GM21447 (cell line): Measurements from ENCODE around the gene EIF3D.
A peak's percentile ranks its signal among the peaks of the same experiment; 100 is the strongest.

Experiments
- ATAC-seq: cut with Tn5 transposase; IDR thresholded peaks from one replicate; pipeline ENCODE4 v1.9.1; 2021; ENCODE audit not compliant: unreplicated experiment

EIF3D gene, protein sequence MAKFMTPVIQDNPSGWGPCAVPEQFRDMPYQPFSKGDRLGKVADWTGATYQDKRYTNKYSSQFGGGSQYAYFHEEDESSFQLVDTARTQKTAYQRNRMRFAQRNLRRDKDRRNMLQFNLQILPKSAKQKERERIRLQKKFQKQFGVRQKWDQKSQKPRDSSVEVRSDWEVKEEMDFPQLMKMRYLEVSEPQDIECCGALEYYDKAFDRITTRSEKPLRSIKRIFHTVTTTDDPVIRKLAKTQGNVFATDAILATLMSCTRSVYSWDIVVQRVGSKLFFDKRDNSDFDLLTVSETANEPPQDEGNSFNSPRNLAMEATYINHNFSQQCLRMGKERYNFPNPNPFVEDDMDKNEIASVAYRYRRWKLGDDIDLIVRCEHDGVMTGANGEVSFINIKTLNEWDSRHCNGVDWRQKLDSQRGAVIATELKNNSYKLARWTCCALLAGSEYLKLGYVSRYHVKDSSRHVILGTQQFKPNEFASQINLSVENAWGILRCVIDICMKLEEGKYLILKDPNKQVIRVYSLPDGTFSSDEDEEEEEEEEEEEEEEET

DNA sequence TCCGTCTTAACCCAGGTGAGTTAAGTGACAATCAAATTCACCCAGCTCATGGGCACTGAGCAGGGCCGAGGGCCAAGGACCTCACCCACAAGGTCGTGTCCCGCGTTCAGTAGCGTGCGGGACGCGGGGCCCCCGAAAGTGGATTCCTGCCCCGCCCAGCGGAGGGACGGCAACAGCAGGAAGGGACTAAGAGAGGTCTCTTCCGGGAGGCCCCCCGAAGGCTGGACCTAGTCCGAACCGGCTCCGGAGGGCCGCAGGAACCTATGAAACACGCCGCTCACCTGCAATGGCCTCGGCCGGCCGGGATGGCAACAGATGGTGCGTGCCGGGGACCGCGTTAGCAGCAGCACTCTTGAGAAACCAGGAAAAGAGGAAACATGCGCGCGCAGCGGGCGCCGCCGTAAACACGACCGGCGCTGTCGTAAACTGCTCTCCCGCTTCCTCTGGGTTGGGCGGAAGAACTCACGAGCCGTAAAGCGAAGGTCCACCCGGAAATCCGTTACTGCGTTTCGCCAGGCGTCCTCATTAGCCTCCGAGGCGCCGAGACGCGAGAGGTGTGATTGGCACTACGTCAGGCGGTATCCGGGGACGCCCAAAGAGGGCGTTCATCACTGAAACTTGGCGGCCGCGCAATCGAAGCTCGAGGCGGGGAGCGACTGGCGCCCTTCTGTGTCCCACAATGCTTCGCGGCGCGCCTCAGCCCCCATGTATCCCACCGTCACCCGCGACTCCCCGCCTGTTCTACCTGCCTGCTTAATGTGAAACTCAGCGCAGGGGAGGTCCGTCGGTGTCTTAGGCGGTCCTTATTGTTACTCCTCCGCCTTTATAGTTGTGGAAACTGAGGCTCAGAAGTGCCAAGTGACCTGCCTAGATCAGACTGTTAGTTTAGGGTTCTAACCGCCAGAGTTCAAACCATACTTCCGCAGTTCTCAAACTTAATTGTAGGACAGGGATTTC is at the start of gene EIF3D:
TSS of gene EIF3D (minus strand) at position 372 of the 957 bp plus-strand sequence. CDS start 3,045 bp downstream, outside the sequence.
- peak; percentile 88 for ATAC-seq

DNA sequence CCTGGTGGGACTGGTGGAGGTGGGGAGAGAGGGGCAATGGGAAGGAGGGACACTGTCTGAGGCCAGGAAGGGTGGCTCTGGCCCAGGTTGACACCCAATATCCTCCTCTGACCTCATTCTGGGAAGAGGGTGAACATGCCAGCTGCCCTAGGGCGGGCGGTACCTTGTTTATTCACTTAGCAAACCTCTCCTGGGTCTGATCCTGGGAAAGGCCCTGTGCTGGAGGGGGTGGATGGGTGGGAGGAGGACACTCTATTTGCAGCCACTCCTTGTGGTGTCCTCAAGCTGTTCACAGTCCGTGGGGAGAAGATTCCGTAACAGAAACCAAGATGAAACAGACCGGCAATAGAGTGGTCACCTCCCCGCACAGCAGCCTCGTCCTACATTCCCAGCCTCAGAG is 49.7 kb upstream of the EIF3D start:
- ATAC-seq: no peak

DNA sequence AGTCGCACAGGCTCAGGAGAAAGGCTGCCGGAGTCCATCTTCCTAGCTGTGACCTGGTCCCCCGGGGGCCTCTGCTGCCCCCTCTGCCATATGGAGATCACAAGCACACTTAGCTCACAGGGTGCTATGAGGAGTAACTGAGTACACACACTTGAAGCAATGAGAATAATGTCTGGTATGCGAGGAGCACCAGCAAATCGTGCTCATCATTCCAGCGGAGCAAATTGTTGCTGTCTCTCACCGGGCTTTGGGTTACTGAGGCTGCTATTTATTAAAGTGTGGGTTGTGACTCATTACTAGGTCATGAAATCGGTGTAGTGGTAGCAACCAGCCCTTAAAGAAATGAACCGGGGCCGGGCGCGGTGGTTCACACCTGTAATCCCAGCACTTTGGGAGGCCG is 48.1 kb upstream of the EIF3D start:
- ATAC-seq: no peak

DNA sequence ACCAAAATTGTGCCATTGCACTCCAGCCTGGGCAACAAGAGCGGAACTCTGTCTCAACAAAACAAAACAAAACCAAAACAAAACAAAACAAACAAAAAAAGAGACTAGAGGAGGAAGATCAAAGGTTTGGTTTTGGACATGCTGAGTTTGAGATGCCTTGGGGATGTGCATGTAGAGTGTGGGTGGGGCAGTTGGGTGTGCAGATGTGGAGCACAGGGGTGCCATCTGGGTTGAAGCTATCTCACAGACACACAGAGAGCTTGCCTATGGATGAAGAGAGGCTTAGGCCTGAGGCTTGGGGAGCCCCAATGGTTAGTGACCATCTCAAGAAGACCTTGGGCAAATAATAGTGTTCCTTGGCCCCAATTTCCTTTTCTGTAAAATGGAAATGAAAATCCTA is 45.8 kb upstream of the EIF3D start:
- ATAC-seq: no peak

DNA sequence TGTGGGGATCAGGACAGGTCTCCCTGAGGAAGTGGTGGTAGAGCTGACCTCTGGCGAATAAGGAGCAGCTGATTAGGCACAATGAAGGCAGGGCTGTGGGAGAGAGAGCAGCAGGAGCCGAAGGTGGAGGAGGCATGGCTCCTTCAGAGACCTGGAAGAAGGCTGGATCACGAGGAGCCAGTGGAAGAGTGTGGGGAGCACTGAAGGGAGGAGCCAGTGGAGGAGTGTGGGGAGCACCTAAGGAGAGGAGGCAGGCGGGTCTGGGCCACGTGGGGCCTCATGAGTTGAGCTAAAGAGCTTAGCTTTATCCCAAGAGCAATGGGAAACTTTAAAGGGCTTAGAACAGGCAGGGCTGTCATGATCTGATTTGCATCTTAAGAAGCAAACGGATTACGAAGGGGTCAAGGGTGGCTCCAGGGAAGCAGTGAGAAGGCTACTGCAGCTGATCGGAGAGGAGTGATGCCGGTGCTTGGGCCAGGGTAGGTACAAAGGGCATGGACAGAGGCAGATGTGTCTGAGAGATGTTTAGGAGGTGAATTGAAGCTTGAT is 44.9 kb upstream of the EIF3D start:
- no peak for ATAC-seq

DNA sequence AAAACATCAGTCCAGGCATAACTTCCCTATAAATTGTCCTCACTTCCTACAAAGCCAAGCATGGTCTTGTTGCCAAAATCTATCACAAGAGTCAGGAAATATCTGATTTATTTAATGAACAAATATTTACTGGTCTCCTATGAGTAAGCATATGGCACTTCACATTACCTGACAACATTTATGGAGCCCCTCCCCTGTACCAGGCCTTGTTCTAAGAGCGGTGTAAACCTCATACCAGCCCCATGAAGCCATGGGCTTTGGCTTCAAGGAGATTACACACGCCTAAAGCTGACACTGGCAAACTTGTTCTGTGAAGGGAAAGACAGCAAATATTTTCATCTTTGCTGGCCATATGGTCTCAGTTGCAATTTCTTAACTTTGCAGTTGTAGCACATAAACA is 43.0 kb upstream of the EIF3D start:
- no peak for ATAC-seq

DNA sequence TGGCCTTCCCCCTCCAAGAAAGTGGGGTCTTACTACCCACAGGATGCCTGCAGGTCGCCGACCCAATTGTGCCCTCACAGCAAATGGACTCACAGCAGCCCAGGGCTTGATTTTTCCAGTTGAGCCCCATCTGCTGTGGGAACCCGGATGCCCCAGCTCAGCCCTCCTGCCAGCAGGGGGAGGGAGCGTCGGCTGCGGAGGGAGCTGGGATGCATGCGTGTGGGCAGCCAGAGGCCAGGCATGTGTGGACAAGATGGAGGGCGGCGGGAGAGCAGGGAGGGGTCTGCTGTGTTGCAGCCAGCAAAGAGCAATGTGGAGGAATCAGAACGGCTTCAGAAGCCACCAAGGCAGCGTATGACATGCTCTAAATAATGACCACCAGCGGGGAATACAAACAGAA is 41.0 kb upstream of the EIF3D start:
- no peak for ATAC-seq

DNA sequence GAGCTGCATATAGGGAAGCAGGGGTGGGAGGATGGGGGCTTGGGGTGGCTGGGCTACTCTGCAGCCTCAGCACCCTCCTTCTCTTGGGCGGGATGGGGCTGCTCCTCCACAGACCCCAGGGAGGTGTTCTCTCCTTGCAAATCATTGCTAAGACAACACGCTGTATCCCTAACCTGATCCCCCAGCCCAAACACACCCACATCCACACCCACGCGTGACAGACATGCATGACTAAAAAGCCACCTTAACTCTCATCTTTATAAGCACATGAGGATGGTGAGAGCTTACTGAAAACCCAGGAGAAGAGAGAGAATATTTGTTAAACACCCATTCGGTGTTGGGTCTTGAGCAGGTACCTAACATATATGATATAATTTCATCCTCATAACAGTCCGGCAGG is 39.9 kb upstream of the EIF3D start:
- ATAC-seq: no peak

DNA sequence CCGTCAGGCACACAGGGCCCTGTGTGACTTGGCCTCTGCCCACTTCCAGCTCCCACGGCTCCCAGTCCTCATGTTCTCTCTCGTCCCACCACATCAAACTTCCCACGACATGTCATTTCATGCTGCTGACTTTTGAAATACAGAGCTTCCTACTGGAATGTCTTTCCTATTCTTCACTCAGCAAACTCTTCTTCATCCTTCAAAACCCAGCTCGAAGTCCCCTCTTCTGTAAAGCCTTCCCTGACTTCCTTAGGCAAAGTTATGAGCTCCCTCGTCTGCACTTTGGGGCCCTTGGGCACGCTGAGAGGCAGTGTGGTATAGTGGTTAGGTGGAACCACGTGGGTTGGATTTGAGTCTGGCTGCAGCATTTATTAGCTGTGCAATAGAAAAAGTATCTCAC is 37.8 kb upstream of the EIF3D start:
- ATAC-seq: no peak

DNA sequence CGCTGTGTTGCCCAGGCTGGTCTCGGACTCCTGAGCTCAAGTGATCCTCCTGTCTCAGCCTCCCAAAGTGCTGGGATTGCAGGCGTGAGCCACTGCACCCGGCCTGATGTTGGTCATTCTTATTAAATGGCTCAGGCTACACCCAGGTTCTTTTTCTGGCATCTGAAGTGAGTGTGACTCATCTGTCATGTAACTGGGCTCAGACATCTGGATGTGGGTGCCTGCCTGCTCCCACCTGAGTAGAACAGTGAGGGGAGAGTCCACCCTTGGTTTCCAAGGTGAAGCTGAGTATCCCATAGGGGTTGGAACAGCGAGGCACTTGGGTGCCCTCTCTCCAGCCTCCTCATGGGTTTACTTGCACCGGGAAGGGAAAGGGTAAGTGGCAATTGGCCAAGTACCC is 36.7 kb upstream of the EIF3D start:
- no peak for ATAC-seq

DNA sequence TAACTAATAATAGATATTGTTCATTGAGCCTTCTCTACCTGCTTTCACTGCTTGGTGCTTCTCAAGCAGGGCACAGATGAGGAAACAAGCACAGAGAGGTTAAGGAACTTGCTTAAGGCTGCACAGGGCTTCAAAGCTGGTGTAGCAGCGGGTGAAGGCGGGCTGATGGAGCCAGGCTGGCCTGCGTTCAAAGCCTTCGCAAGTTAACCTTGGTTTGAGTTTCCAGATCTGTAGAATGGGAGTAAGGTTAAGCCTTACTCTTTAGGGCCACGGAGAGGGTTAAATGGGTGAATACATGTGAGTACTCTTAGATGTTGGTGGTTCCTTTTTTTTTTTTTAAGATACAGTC is 36.2 kb upstream of the EIF3D start:
- ATAC-seq: no peak

DNA sequence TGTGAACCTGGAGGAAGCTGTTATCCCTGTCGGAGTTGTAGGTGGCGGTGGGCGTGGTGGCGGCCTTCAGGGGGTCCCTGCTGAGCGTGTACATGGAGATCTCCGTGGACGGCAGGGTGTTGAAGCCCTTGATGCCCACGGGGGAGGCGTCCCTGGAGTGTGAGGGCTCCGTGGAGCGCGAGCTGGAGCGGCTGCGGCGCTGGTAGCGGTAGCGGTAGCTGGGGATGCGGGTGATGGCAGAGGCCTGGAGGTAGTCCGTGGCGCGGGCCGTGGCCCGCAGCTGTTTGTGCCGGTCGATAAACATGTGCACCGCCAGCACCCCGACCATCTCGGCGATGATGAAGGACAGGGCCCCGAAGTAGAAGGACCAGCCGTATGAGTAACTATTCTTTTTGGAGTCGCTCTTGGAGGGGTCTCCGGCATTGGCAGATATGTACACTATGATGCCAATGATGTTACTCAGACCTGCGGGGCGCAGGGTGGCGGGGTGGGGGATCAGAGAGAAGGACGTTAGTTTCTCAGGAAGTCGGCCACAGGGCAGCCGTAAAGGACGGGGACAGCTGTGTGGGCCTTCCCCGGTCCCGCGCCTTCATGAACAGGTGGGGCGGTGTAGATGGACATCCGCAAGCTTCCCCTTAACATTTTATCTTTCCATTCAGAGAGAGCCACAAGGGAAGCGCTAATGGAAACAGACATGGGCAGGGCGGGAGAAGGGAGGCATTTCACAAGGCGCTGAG is 35.6 kb upstream of the EIF3D start:
- no peak for ATAC-seq

DNA sequence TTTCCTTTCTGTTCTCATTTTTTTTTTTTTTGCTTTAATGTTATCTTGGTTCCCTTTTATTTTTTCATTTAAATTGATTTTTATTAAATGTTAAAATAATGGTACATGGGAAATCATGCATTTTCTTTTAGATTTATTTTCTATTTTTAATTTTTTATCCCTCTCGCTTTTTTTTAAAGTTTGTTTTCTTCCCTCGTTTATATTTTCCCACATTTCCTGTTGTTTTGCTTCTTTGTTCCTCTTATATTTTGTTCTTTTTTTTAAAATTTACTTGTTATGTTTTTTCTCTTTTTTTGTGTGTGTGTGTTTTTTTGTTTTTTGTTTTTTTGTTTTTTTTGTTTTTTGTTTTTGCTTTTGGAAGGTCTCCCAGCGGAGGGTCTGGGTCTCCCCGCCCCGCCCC is 34.9 kb upstream of the EIF3D start:
- no peak for ATAC-seq

DNA sequence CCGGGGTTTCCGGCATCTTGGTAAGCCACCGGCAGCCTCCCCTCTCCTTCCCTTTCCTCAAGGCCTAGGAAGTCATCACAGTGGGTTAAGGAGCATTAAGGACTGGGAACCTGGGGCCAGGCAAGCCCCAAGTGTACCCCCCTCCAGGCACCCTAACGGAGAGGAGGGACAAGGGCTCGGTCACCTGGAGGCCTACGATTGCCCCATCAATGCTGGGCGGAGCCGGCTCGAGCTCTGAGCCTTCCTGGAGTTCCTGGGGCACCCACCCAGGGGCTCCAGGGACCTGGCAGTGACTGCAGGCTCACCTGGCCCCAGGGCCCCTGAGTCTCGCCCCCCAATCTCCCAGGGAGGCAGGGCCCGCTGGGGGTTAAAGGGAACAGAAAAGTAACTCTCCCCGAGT is 34.5 kb upstream of the EIF3D start:
- ATAC-seq: no peak

DNA sequence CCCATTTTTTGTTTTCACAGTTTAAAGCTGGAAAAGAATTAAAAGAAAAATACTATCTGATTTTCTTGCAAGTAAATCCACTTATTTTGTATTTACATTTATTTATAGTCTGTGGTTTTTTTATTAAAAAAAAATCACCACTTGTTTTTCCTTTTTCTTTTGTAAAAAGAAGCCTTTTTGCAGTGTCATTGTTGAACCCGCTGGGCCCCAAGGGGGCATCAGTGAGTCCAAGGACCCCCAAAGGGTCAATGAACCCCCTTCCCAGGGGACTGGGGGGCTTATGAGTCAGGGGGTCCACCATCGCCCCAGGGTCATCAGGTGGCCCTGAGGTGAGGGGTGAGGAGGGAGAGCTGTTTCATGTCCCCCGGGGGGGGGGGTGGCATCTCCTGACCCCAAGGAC is 34.0 kb upstream of the EIF3D start:
- no peak for ATAC-seq

DNA sequence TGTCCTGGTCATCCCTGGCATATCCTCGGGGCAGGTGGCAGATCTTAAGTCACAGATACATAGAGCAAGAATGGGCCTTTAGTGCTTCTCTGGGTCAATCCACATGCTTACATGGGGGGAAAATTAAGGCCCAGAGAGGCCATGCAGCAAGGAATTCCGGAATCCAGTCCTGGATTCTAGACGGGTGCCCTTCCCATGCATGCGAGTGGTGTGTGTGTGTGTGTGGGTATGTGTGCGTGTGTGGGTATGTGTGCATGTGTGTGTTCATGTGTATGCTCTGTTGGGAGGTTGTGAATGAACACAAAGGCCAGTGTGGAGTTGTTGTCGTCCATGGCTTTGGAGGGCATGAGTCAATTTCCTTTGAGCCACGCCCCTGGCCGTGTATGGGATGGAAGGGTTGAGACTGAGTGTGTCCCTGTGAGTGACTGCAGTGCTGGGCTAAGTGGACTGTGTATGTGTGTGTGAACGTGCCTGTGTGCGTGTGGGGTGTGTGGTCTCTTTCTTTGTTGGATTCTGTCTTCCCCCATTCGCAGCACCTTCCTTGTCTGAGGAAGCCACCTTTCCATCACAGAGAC is 33.4 kb upstream of the EIF3D start:
- ATAC-seq: no peak

DNA sequence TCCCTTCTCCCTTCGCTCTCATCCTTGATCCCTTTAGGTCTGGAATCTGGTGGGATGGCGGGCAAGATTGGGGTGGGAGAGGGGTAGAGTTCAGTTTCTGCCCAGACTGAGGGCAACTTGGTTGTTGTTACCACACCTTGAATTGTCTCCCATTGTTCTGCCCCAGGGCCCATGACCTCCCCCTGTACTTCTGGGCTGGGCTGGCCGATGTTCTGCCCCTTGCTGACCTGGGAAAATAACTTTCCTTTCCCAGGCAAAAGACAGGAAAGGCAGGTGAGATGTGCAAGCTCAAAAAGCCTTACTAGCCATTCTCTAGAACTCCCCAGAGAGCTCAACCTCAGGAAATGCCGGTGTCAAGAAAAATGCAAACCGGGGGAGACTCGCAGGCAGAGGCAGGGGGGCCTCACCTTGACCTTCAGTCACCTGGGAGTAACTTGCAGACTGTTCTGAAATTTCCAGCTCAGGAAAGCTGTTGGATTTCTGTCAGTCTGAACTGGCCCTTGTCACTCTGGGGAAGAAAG is 32.4 kb upstream of the EIF3D start:
- ATAC-seq: no peak

DNA sequence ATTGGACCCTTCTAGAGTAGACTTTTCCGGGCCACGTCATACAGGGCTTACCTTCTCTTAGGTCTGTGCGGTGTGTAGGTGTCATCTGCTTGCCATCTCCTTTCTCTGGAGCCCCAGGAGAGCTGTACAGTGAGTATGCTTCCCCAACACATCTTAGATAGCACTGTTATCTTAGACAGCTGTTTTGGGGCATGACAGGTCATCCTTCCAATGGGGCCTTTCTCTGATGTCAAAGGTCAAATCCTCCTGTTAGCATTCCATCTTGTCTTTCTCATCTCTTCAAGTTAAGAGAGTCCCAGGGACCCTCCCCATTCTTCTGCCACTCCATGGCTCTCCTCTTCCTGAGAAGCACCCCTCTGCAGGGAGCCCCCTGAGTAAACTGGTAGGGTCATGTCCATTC is 31.0 kb upstream of the EIF3D start:
- no peak for ATAC-seq

DNA sequence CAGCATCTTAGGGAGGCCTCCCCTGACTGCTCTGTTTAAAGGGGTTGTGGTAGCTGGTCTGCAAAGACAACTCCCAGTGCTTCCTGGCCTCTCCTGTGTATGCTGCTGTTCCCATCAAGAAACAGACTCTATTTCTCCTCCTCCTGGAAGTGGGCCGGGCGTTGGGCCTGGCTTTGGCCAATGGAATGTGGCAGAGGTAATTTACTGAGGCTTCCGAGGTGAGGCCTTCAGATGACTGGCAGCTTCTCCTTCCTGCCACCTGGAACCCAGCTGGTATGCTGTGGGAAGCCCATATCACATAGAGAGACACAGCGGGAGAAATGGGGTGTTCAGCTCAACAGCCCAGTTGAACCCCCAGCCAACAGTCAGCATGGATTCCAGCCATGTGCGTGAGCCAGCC is 25.1 kb upstream of the EIF3D start:
- no peak for ATAC-seq

DNA sequence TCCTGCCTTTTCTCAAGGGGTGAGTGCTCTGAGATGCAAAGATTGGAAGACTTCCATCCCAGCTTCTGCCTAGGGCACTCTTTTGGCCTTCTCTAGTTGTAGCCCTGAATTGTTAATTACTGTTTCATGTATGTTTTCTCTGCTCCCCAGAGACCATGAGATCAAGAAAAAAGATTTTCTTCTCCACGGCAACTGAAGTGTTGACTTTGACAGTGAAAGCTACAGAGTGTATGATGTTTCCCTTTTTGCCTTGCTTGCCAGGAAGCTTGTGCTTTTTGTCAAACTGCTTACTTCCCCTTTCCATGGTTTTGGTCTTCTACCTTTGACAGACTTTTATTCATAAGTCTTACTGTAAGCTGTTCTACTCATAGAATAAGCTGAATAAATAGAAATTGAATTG is 23.3 kb upstream of the EIF3D start:
- ATAC-seq: no peak
